ENCODE measurements around the gene IRX1. TPM values are rescaled to one million over a fixed set of nuclear protein-coding genes. Genes with fewer than 3 reads are reported as not detected.

The IRX1 gene
- total RNA-seq, result 3.3 and 11.7 TPM in 2 replicates

DNA sequence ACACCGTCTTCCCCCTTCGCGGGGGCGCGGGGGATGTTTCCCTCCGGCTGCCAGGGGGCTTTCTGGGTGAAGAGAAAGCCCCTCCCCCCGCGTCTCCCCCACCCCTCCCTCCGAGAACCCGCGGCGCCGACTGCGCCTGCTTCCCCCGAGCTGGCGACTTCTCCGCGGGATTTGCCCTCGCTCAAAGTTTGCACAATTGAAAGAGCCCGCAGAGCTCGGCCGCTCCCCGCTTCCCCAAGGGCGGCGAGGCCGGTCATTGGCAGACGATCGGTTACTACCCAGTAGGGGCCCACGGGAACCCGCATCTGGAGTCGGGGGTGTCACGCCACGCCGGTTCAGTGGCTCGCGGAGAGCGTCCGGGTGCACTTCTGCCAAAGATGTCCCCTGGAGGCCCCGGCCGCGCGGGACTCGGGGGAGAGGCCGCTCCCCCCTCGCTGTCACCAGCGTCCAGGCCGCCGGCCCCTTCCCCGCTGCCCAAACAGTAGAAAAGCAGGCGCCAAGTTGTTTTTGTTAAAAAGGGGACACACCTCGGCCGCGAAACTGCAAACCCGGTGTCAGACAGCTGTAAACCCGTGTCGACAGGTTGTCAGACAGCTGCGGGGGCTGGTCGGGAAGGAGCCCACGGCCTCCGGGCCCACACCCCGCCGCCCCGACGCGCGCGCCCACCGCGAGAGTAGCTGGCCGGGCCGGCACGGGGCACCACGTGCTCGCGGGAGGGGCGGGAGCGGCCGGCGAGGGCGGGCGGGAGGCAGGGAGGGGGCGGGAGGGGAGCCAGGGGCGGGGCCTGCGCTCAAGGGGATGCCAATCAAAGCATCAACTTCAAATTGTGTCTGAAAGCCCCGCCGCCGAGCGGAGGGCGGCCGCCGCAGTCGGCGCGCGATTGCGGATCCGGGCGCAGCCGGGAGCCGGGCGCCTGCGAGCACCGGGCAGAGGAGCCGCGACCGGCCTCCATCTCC lies at the start of gene IRX1:
Gene IRX1, plus strand, starts transcription at position 827 of the 956 bp plus-strand sequence. CDS start 274 bp downstream, outside the sequence.
- DNase-seq (ENCODE audit: low read depth), result no peak

DNA sequence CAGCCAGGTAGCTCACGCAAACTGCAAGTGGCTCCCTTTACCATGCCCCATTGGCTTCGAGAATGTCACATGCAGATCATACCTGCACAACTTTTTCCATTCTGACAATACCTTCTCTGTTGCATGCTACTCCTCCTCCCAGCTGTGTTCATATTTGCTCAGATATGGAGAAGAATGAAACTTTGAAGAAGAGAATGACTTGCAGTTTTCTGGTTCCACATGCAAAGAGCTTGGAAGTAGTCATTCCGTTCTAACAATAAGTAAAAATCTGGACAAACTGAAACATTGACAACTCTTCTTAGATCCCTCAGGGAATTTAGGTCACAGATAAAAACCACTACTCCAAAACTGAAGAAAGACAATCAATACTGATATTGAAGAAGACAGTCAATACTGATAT lies 49.6 kb upstream of the IRX1 start:
- DNase-seq (ENCODE audit: low read depth), result no peak

DNA sequence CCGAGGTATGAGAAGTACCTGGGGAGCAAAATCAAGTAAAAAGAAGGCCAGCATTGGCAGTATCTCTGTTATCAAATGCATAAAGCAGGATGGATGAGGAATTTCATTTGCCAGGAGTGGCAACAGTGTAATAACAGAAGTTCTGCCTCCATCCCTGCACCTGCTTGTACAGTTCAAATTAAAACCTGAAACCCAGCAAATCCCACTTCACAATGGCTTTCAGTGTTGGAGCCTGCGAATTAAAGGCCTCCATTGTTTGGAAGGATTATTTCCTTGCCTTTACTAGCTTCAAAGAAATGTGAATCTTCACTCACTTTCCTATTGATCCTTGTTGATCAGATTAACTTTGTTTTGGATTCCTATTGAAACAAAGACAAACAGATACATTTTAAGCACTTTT lies 31.5 kb upstream of the IRX1 start:
- DNase-seq (ENCODE audit: low read depth), result no peak

- DNase-seq (ENCODE audit: low read depth), result no peak
These were observed 30.7 kb upstream of the IRX1 start for GRCh38 chr5:3564827-3565518.

GRCh38 chr5:3584724-3585531 lies 10.7 kb upstream of the IRX1 start:
- DNase-seq (ENCODE audit: low read depth), result no peak

- no peak for DNase-seq (ENCODE audit: low read depth)
These were observed 5.3 kb upstream of the IRX1 start for GRCh38 chr5:3590161-3590966.

DNA sequence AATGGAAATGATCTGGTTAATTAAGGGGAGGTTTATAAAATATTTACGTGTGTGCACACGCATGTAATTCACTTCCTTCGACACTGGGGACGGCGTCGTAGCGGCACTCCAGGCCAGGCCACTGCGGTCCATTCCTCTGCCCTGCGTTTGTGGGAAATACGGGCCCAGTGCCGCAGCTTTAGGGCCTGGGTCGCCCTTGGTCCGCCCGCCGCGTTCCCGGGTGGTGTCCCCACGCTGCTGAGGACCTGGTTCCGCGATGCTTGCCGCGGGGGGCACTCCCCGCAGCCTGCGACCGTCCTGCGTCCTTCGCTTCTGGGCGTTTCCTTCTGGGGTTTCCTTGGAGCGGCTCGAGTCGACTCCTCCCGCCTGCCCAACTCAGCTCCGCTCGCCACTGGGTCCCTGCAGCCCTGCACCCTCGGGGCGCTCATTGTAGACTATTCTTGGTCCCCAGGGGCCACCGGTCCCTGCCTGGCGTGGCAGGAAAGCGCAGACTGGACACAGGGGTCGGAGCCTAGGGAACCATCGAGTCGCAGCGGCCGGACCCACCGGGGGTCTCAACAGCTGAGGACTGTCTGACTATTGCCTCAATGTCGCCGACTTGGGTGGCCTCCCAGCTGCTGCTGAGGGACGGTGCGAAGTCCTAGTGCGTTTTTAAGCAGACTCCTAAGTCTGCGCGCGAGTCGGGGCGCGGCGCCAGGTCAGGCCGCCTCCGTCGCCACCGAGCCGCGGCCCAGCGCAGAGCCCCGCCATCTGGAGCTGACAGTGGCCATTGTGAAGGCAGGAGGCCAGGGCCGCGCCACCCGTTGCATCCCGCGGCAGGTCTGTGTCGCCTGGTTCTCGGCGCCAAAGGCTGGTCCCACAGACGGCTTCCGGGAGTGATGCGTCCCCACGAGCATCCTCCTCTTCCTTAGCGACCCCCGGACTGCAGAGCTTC lies 4.4 kb upstream of the IRX1 start:
- no peak for DNase-seq (ENCODE audit: low read depth)

GRCh38 chr5:3592298-3592697 lies 3.3 kb upstream of the IRX1 start:
- DNase-seq (ENCODE audit: low read depth), result no peak

- DNase-seq (ENCODE audit: low read depth), result no peak
These were observed 1.7 kb upstream of the IRX1 start for GRCh38 chr5:3593771-3594509.

DNA sequence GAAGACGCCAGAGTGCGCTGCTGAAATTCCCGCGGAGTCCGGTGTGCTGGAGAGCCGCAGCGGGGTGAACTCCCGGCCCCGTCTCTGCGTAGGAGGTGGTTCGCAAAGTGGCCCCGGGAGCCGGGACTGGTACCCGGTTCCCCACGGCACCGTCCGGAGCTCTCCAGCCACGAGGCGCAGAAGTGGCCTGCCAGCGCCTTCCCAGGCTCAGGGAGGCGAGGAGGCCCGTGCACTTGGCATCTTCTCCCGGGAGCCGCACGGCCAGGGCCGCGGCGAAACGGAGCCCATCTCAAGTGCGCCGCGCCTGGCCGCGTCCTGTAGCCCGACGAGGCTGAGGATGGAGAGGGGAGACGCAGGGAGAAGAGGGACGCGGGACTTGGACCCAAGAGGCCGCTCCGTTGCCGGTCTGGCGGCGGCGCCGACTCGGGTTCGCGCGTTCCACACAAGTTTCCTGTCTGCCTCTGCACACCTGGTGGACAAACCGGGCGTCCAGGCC lies 1.1 kb upstream of the IRX1 start:
- no peak for DNase-seq (ENCODE audit: low read depth)

- DNase-seq (ENCODE audit: low read depth), result no peak
These were observed 711 bp downstream of the IRX1 start for GRCh38 chr5:3596261-3596825.

DNA sequence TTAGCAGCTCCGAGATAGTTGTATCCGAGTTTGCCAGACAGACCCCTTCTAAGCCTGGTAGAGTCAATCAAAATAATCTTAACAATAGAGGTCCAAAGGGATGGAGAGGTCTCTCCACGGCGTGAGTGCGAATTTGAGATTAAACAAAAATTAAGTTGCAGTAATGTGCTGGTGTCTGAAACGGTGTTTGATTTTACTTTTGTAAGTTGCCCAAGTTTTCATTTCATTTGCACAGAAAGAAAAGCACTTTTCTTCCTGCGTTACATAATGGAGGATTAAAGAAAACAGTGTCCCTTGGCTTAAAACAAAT lies 1.2 kb downstream of the IRX1 start:
- no peak for DNase-seq (ENCODE audit: low read depth)

- no peak for DNase-seq (ENCODE audit: low read depth)
These were observed 1.8 kb downstream of the IRX1 start for GRCh38 chr5:3597167-3598007.

DNA sequence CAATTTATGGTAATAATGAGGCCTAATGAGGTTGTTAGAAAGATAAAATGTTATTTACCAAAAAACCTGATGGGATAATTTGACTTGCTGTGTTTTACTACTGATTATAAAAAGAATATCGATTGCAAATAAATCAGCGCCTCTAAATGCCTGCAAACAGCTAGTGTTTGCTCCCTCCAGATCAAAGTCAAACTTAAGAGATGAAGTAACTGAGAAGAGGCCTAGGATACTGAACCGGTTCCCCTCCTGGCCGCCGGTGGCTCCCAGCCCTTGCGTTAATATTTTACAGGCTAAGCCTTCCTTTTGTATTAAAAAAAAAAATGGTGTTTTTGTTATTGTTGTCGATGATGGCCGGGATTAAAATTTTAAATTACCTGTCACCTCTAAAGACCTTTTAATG lies 2.6 kb downstream of the IRX1 start:
- no peak for DNase-seq (ENCODE audit: low read depth)

GRCh38 chr5:3598769-3599211 lies 3.2 kb downstream of the IRX1 start:
- no peak for DNase-seq (ENCODE audit: low read depth)

DNA sequence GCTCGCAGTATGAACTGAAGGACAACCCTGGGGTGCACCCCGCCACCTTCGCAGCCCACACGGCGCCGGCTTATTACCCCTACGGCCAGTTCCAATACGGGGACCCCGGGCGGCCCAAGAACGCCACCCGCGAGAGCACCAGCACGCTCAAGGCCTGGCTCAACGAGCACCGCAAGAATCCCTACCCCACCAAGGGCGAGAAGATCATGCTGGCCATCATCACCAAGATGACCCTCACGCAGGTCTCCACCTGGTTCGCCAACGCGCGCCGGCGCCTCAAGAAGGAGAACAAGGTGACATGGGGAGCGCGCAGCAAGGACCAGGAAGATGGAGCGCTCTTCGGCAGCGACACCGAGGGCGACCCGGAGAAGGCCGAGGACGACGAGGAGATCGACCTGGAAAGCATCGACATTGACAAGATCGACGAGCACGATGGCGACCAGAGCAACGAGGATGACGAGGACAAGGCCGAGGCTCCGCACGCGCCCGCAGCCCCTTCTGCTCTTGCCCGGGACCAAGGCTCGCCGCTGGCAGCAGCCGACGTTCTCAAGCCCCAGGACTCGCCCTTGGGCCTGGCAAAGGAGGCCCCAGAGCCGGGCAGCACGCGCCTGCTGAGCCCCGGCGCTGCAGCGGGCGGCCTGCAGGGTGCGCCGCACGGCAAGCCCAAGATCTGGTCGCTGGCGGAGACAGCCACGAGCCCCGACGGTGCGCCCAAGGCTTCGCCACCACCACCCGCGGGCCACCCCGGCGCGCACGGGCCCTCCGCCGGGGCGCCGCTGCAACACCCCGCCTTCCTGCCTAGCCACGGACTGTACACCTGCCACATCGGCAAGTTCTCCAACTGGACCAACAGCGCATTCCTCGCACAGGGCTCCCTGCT lies 3.8 kb downstream of the IRX1 start:
- DNase-seq (ENCODE audit: low read depth), result no peak

Measured in renal cortical epithelial cell (primary cell).